IMR-90 (cell line): ENCODE measurements around the gene BUB1. TPM values are rescaled to one million over a fixed set of nuclear protein-coding genes. Genes with fewer than 3 reads are reported as not detected.

Source experiments
- ATAC-seq: fragments of 200-7000 bp; cut with Tn5 transposase; 2 replicates; pipeline ENCODE4 v1.9.1; 2020; ENCODE audit warnings: low read depth, mild to moderate bottlenecking, moderate library complexity
- BruUV-seq: library from RNA; stranded (reverse); fragments of 400-500 nt; replicated peaks from 2 replicates; lab custom pipeline; 2021; lab: Mats Ljungman, UMichigan
- CTCF ChIA-PET: fragments of 300-600 bp; formaldehyde crosslinking; extraction: SDS; loops from one replicate; lab custom pipeline; 2021; ENCODE audit warnings: antibody characterized with exemption; lab: Yijun Ruan, JAX
- POLR2A ChIA-PET: fragments of 300-600 bp; sonication (Branson Sonifier 250); formaldehyde crosslinking; loops from one replicate; lab custom pipeline; 2022; ENCODE audit warnings: antibody characterized with exemption; ENCODE audit not compliant: unreplicated experiment; lab: Charles Lee
- DNase-seq: peaks from one replicate; pipeline ENCODE4 v3.0.0; 2013
- H2AFZ ChIP-seq: replicated peaks from 2 replicates; pipeline ENCODE3; 2013; ENCODE audit warnings: low read length, mild to moderate bottlenecking; ENCODE audit not compliant: poor library complexity
- H2AK5ac ChIP-seq: 2 replicates; pipeline ENCODE4 v1.6.1; 2013; ENCODE audit warnings: low read depth, low read length, inconsistent platforms
- H2AK9ac ChIP-seq: replicated peaks from 2 replicates; pipeline ENCODE3; 2013; ENCODE audit warnings: mild to moderate bottlenecking, low read depth, low read length, moderate library complexity; ENCODE audit not compliant: poor library complexity
- H2BK120ac ChIP-seq: 2 replicates; pipeline ENCODE4 v1.6.1; 2013; ENCODE audit warnings: low read depth, low read length, inconsistent platforms
- H2BK15ac ChIP-seq: 3 replicates; pipeline ENCODE4 v1.6.1; 2013; ENCODE audit warnings: low read depth, low read length, inconsistent platforms
- H2BK20ac ChIP-seq: 2 replicates; pipeline ENCODE4 v1.6.1; 2013; ENCODE audit warnings: low read depth, mild to moderate bottlenecking, inconsistent platforms, low read length, moderate library complexity
- H2BK5ac ChIP-seq: 2 replicates; pipeline ENCODE4 v1.6.1; 2013; ENCODE audit warnings: mild to moderate bottlenecking, low read depth, low read length, inconsistent platforms; ENCODE audit not compliant: poor library complexity, severe bottlenecking
- H3K14ac ChIP-seq: replicated peaks from 2 replicates; pipeline ENCODE4 v1.6.1; 2013; ENCODE audit warnings: low read depth, low read length, inconsistent platforms
- H3K18ac ChIP-seq: 2 replicates; pipeline ENCODE4 v1.6.1; 2013; ENCODE audit warnings: low read depth, low read length, control low read depth
- H3K23ac ChIP-seq: 2 replicates; pipeline ENCODE4 v1.6.1; 2013; ENCODE audit warnings: low read depth, low read length, inconsistent platforms
- H3K27ac ChIP-seq: 2 replicates; pipeline ENCODE4 v1.5.1; 2013; ENCODE audit warnings: mild to moderate bottlenecking, control low read depth, low read length; ENCODE audit not compliant: insufficient read depth
- H3K27me3 ChIP-seq: 2 replicates; pipeline ENCODE4 v1.6.1; 2013; ENCODE audit warnings: low read length; ENCODE audit not compliant: control insufficient read depth, insufficient read depth
- H3K36me3 ChIP-seq: 2 replicates; pipeline ENCODE4 v1.6.1; 2013; ENCODE audit warnings: low read length, mixed read lengths; ENCODE audit not compliant: control insufficient read depth, insufficient read depth
- H3K4ac ChIP-seq: 2 replicates; pipeline ENCODE4 v1.6.1; 2013; ENCODE audit warnings: low read depth, low read length, inconsistent platforms
- H3K4me1 ChIP-seq: 2 replicates; pipeline ENCODE4 v1.6.1; 2013; ENCODE audit warnings: low read length, mixed read lengths; ENCODE audit not compliant: control insufficient read depth, insufficient read depth
- H3K4me2 ChIP-seq: 2 replicates; pipeline ENCODE4 v1.6.1; 2013; ENCODE audit warnings: low read depth, mild to moderate bottlenecking, control low read depth, low read length, moderate library complexity
- H3K4me3 ChIP-seq: 2 replicates; pipeline ENCODE4 v1.5.1; 2013; ENCODE audit warnings: low read depth, mild to moderate bottlenecking, control low read depth, low read length, moderate library complexity; ENCODE audit not compliant: insufficient read depth
- H3K56ac ChIP-seq: 2 replicates; pipeline ENCODE4 v1.6.1; 2013; ENCODE audit warnings: low read length, inconsistent platforms; ENCODE audit not compliant: insufficient read depth; ENCODE audit errors: extremely low read depth
- H3K79me1 ChIP-seq, 2 experiments: 2 replicates each; pipeline ENCODE4 v1.6.1; 2013; ENCODE audit warnings: low read length in 2 of 2, inconsistent platforms in 1 of 2, low read depth in 1 of 2
- H3K9ac ChIP-seq: 2 replicates; pipeline ENCODE4 v1.6.1; 2013; ENCODE audit warnings: low read depth, low read length, control low read depth
- H3K9me1 ChIP-seq: 2 replicates; pipeline ENCODE4 v1.6.1; 2013; ENCODE audit warnings: low read length, inconsistent platforms; ENCODE audit not compliant: insufficient read depth
- H3K9me3 ChIP-seq: 2 replicates; pipeline ENCODE4 v1.6.1; 2013; ENCODE audit warnings: low read length; ENCODE audit not compliant: control insufficient read depth, insufficient read depth
- H4K20me1 ChIP-seq: 2 replicates; pipeline ENCODE4 v1.6.1; 2013; ENCODE audit warnings: low read length, inconsistent platforms; ENCODE audit not compliant: insufficient read depth
- H4K5ac ChIP-seq: 2 replicates; pipeline ENCODE4 v1.6.1; 2013; ENCODE audit warnings: mild to moderate bottlenecking, low read depth, low read length, control low read depth
- H4K8ac ChIP-seq, 2 experiments: 2 replicates each; pipeline ENCODE4 v1.6.1; 2013; ENCODE audit warnings: low read depth in 2 of 2, low read length in 2 of 2, control low read depth in 1 of 2, inconsistent platforms in 1 of 2
- H4K91ac ChIP-seq: 2 replicates; pipeline ENCODE4 v1.6.1; 2013; ENCODE audit warnings: low read depth, low read length, inconsistent platforms; ENCODE audit not compliant: insufficient read depth
- FOS ChIP-seq: fragments of 150-350 bp; IDR thresholded peaks from 2 replicates; pipeline ENCODE4 v1.6.1; 2016; ENCODE audit warnings: low read depth, low read length
- MXI1 ChIP-seq: IDR thresholded peaks from 2 replicates; pipeline ENCODE4 v1.6.1; 2012; ENCODE audit warnings: low read depth, mild to moderate bottlenecking, low read length, moderate library complexity, borderline replicate concordance
- NFE2L2 ChIP-seq: fragments of 150-350 bp; IDR thresholded peaks from 2 replicates; pipeline ENCODE4 v1.6.1; 2016; ENCODE audit warnings: low read depth, mild to moderate bottlenecking, low read length
- POLR2A ChIP-seq: IDR thresholded peaks from 2 replicates; pipeline ENCODE4 v1.6.1; 2012; ENCODE audit warnings: mild to moderate bottlenecking, low read depth, low read length
- RCOR1 ChIP-seq: IDR thresholded peaks from 2 replicates; pipeline ENCODE4 v1.6.1; 2012; ENCODE audit warnings: mild to moderate bottlenecking, low read length, improper control_type of control experiment; ENCODE audit not compliant: insufficient replicate concordance
- SMC3 ChIP-seq: fragments of 150-350 bp; IDR thresholded peaks from 2 replicates; pipeline ENCODE4 v1.6.1; 2016; ENCODE audit warnings: low read depth, mild to moderate bottlenecking, antibody characterized with exemption, low read length, moderate library complexity
- WGBS, 2 experiments: methylation state at CpG; one replicate each; pipeline versions ENCODE4 v1.1.5 to v1.1.7; 2013; ENCODE audit warnings: missing lambda C conversion rate in 2 of 2; ENCODE audit not compliant: insufficient read length in 1 of 2; ENCODE audit errors: extremely low coverage in 2 of 2; 5-methylcytosine and 5-hydroxymethylcytosine counted together
- dilution Hi-C: fragments of 300-500 bp; cut with HindIII; formaldehyde crosslinking; loops from one replicate; pipeline ENCODE4 v1.14.3; 2018; ENCODE audit warnings: low sequenced_read_pairs; ENCODE audit not compliant: unreplicated experiment
- in situ Hi-C: fragments of 300-500 bp; cut with MboI; formaldehyde crosslinking; loops from 3 replicates; pipeline ENCODE4 v1.14.3; 2019; ENCODE audit warnings: low sequenced_read_pairs, inconsistent platforms, mixed read lengths
- intact Hi-C: fragments of 100-400 bp; cut with micrococcal nuclease; formaldehyde crosslinking; loops from 2 replicates; pipeline ENCODE4 v1.10.0; 2022
- polyA plus RNA-seq, 3 experiments: library from polyadenylated mRNA; depleted of rRNA; stranded (reverse); fragments of >200 nt; gene quantifications; 2 replicates each; pipeline ENCODE4 v1.2.3, GENCODE V29; 2012; ENCODE audit warnings: low replicate concordance in 1 of 3
- total RNA-seq: library from RNA; depleted of rRNA; stranded (reverse); fragments of >200 nt; gene quantifications from 2 replicates; pipeline ENCODE4 v1.2.3, GENCODE V29; 2012
- TF ChIP-seq, protein P1 (sequence below): conservative IDR thresholded peaks from 2 replicates; pipeline ENCODE4 v1.5.1; 2012; ENCODE audit warnings: mild to moderate bottlenecking, low read depth, low read length, improper control_type of control experiment
- TF ChIP-seq, protein P2 (sequence below): fragments of 150-350 bp; IDR thresholded peaks from 2 replicates; pipeline ENCODE4 v1.6.1; 2017; ENCODE audit warnings: mild to moderate bottlenecking, antibody characterized with exemption, low read length, low read depth

BUB1 gene
- total and polyA plus RNA-seq, 2 of the 4 experiments (the other 2 are of a cell fraction), result 19.6 to 43.4 TPM

DNA sequence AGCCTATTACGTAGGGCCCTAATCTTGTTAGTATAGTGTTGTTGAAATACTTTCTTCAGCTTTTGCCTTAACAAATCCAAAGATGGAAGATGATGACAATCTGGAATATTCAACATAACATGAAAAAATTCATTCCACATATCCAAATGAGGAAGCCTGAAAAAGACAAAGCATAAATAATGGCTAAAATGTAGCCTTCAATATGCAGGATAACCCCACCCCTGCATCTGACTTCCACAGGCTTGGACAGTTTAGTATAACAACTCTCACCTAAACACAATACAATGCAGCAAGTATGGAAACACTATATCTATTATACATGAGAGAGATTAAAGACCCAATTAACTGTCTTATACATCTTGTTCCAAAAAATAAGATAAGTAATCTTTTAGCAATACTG is 39.9 kb downstream of the BUB1 start:
- intact Hi-C loops, result no loop called here
- Histone ChIP-seq H3K56ac (no peak overlapping the region), H4K5ac (no peak overlapping the region), H3K9ac (no peak overlapping the region), H2BK20ac (no peak overlapping the region), H3K27me3 (no peaks in the 10 kb centered on the region), H3K4ac (no peak overlapping the region), H3K14ac (no peak overlapping the region), H3K79me1 (peaks cover 3 to 6% of the 10 kb centered on the region in 2 experiments; a peak in 3 of 4 replicates), H3K23ac (no peak overlapping the region), H3K9me3 (no peaks in the 10 kb centered on the region), H2BK5ac (no peak overlapping the region), H3K36me3 (peaks cover 4% of the 10 kb centered on the region; the same call in 1 of the 2 replicates), H4K8ac (no peak overlapping the region), H4K91ac (no peak overlapping the region), H3K4me2 (no peak overlapping the region), H2BK15ac (no peak overlapping the region), H2AFZ (no peak overlapping the region), H3K4me3 (no peak overlapping the region), H3K18ac (no peak overlapping the region), H2BK120ac (no peak overlapping the region), H3K27ac (no peak overlapping the region), H3K9me1 (no peaks in the 10 kb centered on the region; the same call in 1 of the 2 replicates), H4K20me1 (no peaks in the 10 kb centered on the region), H2AK9ac (no peak overlapping the region), H3K4me1 (no peaks in the 10 kb centered on the region), H2AK5ac (no peak overlapping the region)
- dilution Hi-C loops, result no loop called here
- ChIA-PET CTCF (no interaction called here), POLR2A (no interaction called here)
- BruUV-seq, result no TSS peak
- DNase-seq, result no peak
- WGBS, 2 experiments, result no CpG with 5 or more reads among the region's 1 CpG
- in situ Hi-C loops, result no loop called here
- TF ChIP-seq FOS (no peak), MXI1 (no peak), NFE2L2 (no peak), RCOR1 (no peak), POLR2A (no peak), SMC3 (no peak)
- TF ChIP-seq, protein P1, sequence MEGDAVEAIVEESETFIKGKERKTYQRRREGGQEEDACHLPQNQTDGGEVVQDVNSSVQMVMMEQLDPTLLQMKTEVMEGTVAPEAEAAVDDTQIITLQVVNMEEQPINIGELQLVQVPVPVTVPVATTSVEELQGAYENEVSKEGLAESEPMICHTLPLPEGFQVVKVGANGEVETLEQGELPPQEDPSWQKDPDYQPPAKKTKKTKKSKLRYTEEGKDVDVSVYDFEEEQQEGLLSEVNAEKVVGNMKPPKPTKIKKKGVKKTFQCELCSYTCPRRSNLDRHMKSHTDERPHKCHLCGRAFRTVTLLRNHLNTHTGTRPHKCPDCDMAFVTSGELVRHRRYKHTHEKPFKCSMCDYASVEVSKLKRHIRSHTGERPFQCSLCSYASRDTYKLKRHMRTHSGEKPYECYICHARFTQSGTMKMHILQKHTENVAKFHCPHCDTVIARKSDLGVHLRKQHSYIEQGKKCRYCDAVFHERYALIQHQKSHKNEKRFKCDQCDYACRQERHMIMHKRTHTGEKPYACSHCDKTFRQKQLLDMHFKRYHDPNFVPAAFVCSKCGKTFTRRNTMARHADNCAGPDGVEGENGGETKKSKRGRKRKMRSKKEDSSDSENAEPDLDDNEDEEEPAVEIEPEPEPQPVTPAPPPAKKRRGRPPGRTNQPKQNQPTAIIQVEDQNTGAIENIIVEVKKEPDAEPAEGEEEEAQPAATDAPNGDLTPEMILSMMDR, result no peak
- TF ChIP-seq, protein P2, sequence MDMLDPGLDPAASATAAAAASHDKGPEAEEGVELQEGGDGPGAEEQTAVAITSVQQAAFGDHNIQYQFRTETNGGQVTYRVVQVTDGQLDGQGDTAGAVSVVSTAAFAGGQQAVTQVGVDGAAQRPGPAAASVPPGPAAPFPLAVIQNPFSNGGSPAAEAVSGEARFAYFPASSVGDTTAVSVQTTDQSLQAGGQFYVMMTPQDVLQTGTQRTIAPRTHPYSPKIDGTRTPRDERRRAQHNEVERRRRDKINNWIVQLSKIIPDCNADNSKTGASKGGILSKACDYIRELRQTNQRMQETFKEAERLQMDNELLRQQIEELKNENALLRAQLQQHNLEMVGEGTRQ, result no peak
- ATAC-seq, result no peak
